ENCODE measurements around the gene FTMT.
"Not testable (repeated sequence)": the region's sequence is repeated elsewhere in the genome, so short reads cannot be mapped to it uniquely, and the experiment has no call there.

Gene FTMT

DNA sequence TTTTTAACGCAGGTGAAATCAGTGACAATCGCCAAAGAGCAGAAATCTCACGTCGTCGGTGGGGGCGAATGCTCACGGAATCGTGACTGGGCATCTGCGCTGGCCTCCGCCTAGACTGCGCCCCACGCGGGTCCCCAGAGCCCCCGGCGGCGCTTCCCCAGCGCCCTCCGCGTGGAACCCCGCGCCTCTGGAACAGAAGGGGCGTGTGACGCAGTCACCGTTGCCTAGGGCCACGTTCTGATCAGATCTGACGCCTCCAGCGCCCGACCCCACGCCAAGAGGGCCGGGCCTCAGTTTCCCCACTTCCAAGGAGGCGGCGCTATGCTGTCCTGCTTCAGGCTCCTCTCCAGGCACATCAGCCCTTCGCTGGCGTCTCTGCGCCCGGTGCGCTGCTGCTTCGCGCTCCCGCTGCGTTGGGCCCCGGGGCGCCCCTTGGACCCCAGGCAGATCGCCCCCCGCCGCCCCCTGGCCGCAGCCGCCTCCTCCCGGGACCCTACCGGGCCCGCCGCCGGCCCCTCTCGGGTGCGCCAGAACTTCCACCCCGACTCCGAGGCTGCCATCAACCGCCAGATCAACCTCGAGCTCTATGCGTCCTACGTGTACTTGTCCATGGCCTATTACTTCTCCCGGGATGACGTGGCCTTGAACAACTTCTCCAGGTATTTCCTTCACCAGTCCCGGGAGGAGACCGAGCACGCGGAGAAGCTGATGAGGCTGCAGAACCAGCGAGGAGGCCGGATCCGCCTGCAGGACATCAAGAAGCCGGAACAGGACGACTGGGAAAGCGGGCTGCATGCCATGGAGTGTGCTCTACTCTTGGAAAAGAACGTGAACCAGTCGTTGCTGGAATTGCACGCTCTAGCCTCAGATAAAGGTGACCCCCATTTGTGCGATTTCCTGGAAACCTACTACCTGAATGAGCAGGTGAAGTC is at the start of gene FTMT:
TSS of gene FTMT (plus strand) at position 240 of the 932 bp plus-strand sequence. CDS start at position 322, 82 bp downstream.
- no peaks in the 10 kb centered on the region for H3K4me1 Mint-ChIP-seq
- ATAC-seq: no peak
- H3K27me3 Mint-ChIP-seq: no peaks in the 10 kb centered on the region
- no peak within 1 kb of the TSS for H3K4me3 Mint-ChIP-seq
- no peaks in the 10 kb centered on the region for H3K9me3 Mint-ChIP-seq
- no peak within 1 kb of the TSS for H3K27ac Mint-ChIP-seq
- H3K36me3 Mint-ChIP-seq: no peaks in the 10 kb centered on the region

DNA sequence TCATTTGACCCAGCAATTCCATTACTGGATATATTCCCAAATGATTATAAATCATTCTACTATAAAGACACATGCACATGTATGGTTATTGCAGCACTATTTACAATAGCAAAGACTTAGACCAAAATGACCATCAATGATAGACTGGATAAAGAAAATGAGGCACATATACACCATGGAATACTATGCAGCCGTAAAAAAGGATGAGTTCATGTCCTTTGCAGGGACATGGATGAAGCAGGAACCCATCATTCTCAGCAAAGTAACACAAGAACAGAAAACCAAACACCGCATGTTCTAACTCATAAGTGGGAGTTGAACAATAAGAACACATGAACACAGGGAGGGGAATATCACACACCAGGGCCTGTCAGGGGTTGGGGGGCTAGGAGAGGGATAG is 46.4 kb upstream of the FTMT start:
- not testable (repeated sequence) for H3K4me1 Mint-ChIP-seq, H3K4me3 Mint-ChIP-seq, H3K36me3 Mint-ChIP-seq, H3K27me3 Mint-ChIP-seq, ATAC-seq, H3K27ac Mint-ChIP-seq
- peaks cover 12% of the 10 kb centered on the region for H3K9me3 Mint-ChIP-seq

DNA sequence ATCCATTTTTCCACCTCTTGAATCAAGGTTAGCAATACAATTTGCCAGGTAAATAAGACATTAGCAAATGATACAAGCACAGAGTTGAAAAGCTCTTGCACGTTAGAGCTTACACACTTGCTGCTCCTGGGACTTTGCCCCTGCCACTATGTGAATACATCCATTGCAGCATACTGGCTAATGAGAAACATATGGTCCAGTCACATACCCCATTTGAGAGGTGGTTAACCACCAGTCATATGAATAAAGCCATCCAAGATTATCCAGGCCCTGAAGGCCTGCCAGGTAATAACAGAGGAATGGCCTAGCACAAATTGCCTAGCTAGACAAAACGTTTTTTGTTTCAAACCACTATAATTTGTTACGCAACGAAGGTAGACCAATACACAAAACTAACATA is 45.8 kb upstream of the FTMT start:
- Mint-ChIP-seq H3K9me3 (peaks cover 12% of the 10 kb centered on the region), H3K4me3 (no peak overlapping the region), H3K27me3 (no peaks in the 10 kb centered on the region), H3K36me3 (no peaks in the 10 kb centered on the region), H3K27ac (no peak overlapping the region), H3K4me1 (no peaks in the 10 kb centered on the region)
- no peak for ATAC-seq

DNA sequence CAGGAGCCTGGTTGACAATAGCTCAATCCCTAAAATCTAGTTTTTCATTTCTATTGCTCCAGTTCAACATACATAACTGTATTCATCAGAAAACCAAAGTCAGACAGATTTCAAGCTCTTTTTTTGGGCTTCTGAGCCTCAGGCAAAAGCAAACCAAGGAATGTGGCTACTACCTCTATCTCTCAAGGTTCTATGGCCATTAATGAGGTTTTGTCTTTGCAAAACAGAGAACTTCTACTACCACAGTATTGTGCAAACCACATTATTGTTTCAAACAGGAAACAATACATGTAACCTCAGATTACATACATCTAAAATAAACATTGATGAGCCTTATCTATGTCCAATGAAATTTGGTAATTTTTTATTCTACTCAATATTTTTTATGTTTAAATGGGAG is 35.5 kb upstream of the FTMT start:
- Mint-ChIP-seq H3K4me3 (no peak overlapping the region), H3K27me3 (no peaks in the 10 kb centered on the region), H3K4me1 (no peaks in the 10 kb centered on the region), H3K9me3 (peaks cover 3% of the 10 kb centered on the region), H3K36me3 (no peaks in the 10 kb centered on the region), H3K27ac (no peak overlapping the region)
- no peak for ATAC-seq

DNA sequence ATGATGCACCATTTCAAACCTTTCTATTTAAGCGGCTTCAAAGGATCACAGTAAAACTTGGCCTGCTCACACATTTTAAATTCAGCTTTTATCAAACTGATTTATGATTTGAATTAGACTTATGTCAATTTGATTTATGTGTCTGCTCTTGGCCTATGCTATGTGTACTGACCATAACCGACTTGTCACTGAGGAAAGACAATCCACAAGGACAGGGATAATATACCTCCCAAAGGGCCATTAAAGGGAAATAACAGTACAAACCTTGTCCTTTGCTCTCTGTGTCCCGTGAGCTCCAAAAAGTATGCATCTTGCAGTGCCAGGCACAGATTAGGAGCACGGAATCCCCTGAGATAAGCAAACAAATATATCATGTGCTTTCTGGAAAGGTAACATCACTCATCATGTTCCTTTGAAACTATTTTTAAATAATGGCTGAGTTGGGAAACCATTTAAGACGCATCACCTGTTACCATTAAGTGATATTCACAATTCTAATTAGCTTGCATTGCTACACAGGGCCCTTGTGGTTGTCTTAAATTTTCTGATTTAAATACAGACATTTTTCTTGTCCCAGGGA is 31.9 kb upstream of the FTMT start:
- Mint-ChIP-seq H3K36me3 (no peaks in the 10 kb centered on the region), H3K4me3 (no peak overlapping the region), H3K4me1 (no peaks in the 10 kb centered on the region), H3K9me3 (peaks cover 7% of the 10 kb centered on the region), H3K27me3 (no peaks in the 10 kb centered on the region), H3K27ac (no peak overlapping the region)
- ATAC-seq: no peak

DNA sequence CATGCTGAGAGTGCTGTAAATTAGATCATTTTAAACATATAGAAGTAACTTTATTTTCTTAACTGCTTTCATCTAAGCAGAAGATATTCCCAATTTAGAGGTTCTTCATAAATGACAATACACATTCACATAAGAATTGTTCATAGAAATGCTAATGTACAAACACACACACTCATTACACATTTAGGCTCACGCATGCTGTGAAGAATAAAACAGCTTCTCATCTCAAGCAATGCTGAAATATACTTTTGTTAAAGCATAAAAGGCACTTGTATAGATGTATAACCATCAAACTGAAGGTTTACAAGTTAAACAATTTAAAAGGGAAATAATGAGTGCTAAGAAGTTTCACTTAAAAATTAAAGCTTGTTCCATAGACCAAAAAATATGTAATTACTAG is 18.1 kb upstream of the FTMT start:
- no peak overlapping the region for H3K4me3 Mint-ChIP-seq
- no peaks in the 10 kb centered on the region for H3K9me3 Mint-ChIP-seq
- H3K27ac Mint-ChIP-seq: no peak overlapping the region
- no peaks in the 10 kb centered on the region for H3K36me3 Mint-ChIP-seq
- no peaks in the 10 kb centered on the region for H3K4me1 Mint-ChIP-seq
- ATAC-seq: no peak
- peaks cover 7% of the 10 kb centered on the region for H3K27me3 Mint-ChIP-seq

DNA sequence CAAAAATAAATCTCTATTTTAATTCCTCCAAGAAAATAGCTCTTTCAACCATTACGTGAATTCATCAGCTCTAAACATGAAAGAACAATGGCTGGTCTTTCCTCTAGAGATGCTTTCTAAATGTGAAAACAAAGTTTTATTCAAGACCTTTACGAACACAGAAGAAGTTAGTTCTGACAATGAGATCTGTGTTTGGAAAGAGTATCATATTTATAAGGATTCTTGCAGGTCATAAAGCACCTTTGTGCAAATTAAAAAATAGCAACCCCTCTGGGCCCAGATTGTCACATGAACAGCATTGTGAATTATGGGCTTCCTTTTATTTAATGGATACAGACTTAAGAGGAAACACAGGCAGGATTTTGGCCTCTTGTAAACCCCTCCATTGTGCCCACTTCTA is 17.7 kb upstream of the FTMT start:
- Mint-ChIP-seq H3K9me3 (no peaks in the 10 kb centered on the region), H3K36me3 (no peaks in the 10 kb centered on the region), H3K4me1 (no peaks in the 10 kb centered on the region), H3K27ac (no peak overlapping the region), H3K4me3 (no peak overlapping the region), H3K27me3 (peaks cover 7% of the 10 kb centered on the region)
- ATAC-seq: no peak

DNA sequence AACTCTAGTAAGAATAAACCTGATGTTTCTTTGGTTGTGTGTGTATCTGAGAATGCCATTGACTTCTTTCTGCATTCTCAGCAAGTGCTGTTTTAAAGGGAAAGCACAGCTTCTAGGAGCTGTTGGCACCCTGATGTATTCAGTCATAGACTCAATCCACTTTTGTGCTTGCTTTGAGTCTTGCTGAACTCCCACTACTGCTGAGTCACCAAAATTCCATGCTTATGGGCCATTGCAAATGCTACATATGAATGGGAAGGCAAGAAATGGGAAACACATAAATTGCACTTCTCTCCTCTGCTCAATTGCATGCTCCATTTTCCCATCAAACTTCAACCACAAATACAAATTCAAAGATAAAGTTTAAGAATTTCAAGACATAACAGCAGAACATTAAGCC is 9.8 kb upstream of the FTMT start:
- no peaks in the 10 kb centered on the region for H3K9me3 Mint-ChIP-seq
- H3K4me1 Mint-ChIP-seq: no peaks in the 10 kb centered on the region
- H3K27me3 Mint-ChIP-seq: no peaks in the 10 kb centered on the region
- no peak overlapping the region for H3K27ac Mint-ChIP-seq
- no peak overlapping the region for H3K4me3 Mint-ChIP-seq
- no peak for ATAC-seq
- H3K36me3 Mint-ChIP-seq: no peaks in the 10 kb centered on the region

DNA sequence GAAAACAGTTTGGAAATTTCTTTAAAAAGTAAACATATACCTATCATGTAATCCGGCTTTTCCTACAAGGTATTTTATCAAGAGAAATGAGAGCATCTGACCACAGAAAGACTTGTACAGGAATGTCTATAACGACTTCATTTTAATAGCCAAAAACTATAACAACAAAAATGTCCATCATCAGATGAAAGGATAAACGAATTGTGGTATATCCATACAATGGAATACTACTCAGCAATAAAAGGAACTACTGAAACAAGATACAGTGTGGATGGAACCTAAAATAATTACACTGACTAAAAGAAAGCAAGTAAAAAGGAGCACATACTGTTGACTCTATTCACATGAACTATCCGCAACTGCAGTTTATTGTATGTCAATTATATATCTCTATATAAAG is 1.4 kb upstream of the FTMT start:
- H3K27ac Mint-ChIP-seq: no peak overlapping the region
- no peaks in the 10 kb centered on the region for H3K27me3 Mint-ChIP-seq
- no peak overlapping the region for H3K4me3 Mint-ChIP-seq
- no peaks in the 10 kb centered on the region for H3K9me3 Mint-ChIP-seq
- H3K36me3 Mint-ChIP-seq: no peaks in the 10 kb centered on the region
- H3K4me1 Mint-ChIP-seq: no peaks in the 10 kb centered on the region
- no peak for ATAC-seq

DNA sequence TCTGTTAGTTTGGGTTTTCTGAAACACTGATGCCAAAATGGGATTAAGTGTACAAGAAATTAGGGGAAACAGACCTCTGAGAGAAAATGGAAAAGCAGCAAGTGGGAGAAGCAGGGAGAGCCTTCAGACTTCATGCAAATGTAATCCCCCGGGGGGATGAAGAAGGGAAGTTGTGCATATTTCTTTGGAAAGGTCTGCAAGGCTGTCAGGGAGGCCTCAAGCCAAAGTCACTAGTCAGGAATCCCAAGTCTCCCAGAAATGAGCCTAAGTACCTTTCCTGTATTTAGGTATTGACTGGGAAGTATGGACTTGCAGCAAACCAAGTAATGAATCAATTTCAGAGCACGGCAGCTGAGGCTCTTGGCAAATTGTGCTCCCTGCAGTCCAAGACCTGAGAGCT is 2.2 kb downstream of the FTMT start:
- Mint-ChIP-seq H3K27me3 (no peaks in the 10 kb centered on the region), H3K9me3 (no peaks in the 10 kb centered on the region), H3K4me3 (no peak overlapping the region), H3K4me1 (no peaks in the 10 kb centered on the region), H3K36me3 (no peaks in the 10 kb centered on the region), H3K27ac (no peak overlapping the region)
- no peak for ATAC-seq

DNA sequence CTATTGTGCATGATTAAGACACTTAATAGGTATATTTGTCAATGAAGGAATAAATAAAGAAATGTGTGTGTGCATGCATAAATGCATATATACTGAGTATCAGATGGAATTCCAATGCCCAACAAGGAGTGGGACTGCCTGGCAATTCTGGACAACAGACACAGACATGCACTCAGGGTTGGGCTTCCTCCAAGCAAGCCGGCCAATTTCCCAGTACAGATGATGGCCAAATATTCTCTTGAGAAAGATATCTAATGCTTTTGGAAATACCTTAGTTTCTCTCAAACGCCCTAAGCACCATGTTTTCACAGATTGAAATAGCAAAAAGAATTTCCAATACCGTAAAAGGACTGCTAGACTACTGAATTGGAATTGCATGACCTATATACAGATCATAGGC is 11.1 kb downstream of the FTMT start:
- Mint-ChIP-seq H3K36me3 (no peaks in the 10 kb centered on the region), H3K27ac (no peak overlapping the region), H3K27me3 (no peaks in the 10 kb centered on the region), H3K4me3 (no peak overlapping the region), H3K4me1 (no peaks in the 10 kb centered on the region), H3K9me3 (no peaks in the 10 kb centered on the region)
- no peak for ATAC-seq

DNA sequence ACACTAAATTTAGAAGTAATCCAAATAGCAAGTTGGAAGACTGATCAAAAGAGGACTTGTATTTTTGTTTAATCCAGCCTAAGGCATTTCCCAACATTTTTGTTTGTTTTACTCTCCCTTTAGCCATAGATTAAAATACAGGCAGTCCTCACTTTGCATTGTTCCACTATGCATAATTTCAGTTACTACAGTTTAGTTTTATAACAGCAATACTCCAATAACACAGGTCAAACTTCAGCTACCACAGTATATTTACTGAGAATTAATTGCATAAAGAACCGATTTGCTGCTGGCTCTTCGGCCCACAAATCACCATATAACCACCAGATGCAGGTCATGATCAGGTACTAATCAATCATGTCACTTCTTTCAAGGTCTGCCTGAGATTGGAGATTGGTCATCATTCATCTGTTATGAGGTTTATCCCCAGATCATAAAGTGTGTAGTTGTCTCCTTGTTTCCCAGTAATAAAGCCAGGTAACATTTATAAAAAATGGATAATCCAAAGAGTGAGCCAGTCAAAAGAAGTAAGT is 12.1 kb downstream of the FTMT start:
- no peaks in the 10 kb centered on the region for H3K4me1 Mint-ChIP-seq
- H3K4me3 Mint-ChIP-seq: no peak overlapping the region
- no peak for ATAC-seq
- no peaks in the 10 kb centered on the region for H3K36me3 Mint-ChIP-seq
- H3K27ac Mint-ChIP-seq: no peak overlapping the region
- no peaks in the 10 kb centered on the region for H3K27me3 Mint-ChIP-seq
- no peaks in the 10 kb centered on the region for H3K9me3 Mint-ChIP-seq

DNA sequence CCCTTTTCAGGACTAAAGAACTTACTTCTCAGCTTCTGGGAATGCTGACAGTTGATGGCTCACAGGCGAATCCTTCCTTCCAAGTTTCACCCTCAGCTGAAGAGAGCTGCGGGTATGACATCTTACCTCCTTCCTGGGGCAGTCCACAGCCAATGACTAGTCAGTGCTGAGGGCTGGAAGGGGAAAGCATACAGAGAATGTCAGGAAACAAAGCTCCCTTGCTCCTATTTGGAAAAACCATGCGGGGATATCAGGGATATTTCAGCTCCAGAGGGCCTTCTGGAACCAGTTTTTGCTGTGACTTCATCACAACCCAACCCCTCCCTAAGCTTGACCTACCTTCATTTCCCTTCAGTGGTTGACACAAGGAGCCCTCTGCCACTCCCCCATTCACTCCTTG is 15.7 kb downstream of the FTMT start:
- Mint-ChIP-seq H3K27me3 (no peaks in the 10 kb centered on the region), H3K36me3 (no peaks in the 10 kb centered on the region), H3K4me1 (no peaks in the 10 kb centered on the region), H3K9me3 (no peaks in the 10 kb centered on the region), H3K27ac (no peak overlapping the region), H3K4me3 (no peak overlapping the region)
- ATAC-seq: no peak

DNA sequence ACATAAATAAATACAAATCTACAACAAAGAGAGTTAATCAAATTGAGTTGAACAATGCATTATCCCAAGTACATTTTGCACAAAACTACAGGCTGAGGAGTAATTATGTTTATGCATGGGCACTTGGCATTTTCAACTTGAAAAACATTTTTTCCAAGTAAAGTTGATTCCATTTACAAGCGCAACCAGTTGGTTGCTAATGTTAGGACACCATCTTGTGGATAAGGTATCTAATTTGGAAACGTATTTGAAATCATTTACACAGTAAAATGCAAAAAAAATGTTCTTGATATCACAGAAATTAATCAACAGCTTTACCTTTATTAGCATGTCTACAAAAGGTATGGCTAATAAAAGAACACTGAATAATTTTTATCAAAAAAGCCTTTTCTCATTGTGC is 18.8 kb downstream of the FTMT start:
- H3K27me3 Mint-ChIP-seq: no peaks in the 10 kb centered on the region
- H3K36me3 Mint-ChIP-seq: no peaks in the 10 kb centered on the region
- ATAC-seq: no peak
- H3K9me3 Mint-ChIP-seq: no peaks in the 10 kb centered on the region
- H3K4me1 Mint-ChIP-seq: no peaks in the 10 kb centered on the region
- no peak overlapping the region for H3K4me3 Mint-ChIP-seq
- no peak overlapping the region for H3K27ac Mint-ChIP-seq

DNA sequence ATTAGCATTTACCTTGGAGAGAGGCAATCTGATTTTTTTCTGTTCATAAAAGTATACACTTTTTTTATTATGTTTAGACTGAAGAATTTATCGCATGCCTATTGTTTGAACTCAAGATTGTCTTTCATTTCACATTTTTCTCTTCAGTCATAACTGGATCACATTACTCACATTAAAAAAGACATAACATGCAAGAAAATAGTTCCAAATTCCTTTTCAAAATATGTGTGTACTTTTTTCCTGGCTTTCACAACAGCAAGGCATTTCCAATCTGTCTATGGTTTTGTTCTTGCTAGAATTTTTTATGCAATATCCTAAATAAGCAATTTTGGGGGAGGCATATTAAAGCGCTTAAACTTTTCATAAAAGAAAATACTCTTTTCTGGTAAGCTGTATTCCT is 21.2 kb downstream of the FTMT start:
- no peak for ATAC-seq
- Mint-ChIP-seq H3K9me3 (no peaks in the 10 kb centered on the region), H3K27me3 (no peaks in the 10 kb centered on the region), H3K27ac (no peak overlapping the region), H3K4me3 (no peak overlapping the region), H3K4me1 (no peaks in the 10 kb centered on the region), H3K36me3 (no peaks in the 10 kb centered on the region)

DNA sequence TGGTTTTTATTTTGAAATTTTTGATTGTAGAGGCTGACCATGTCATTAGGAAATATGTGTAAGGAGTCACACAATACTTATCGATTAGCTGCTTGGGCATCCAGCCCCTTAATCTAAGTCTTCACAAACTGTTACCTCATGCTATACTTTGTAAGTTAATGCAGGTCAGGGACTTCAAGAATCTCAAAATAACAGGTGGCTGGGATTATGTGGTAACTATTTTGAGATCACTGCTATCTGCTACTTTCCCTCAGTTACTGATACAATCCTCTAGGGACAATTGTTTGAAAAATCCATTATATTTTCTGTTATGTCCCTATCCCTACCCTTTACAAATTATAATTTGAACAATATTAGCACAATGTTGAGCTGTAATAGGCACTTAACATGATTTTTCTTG is 21.7 kb downstream of the FTMT start:
- H3K4me1 Mint-ChIP-seq: no peaks in the 10 kb centered on the region
- ATAC-seq: no peak
- H3K36me3 Mint-ChIP-seq: no peaks in the 10 kb centered on the region
- H3K4me3 Mint-ChIP-seq: no peak overlapping the region
- H3K27ac Mint-ChIP-seq: no peak overlapping the region
- no peaks in the 10 kb centered on the region for H3K27me3 Mint-ChIP-seq
- H3K9me3 Mint-ChIP-seq: no peaks in the 10 kb centered on the region
